Fibroblast of peridontal ligament (primary cell): ENCODE measurements around the gene WDR36.
A peak's percentile ranks its signal among the peaks of the same experiment; 100 is the strongest.

Experiments
- DNase-seq: peaks from one replicate; pipeline ENCODE4 v3.0.0-alpha.2; 2010; ENCODE audit errors: extremely low read depth

The WDR36 gene

GRCh38 chr5:111092062-111092853 is at the start of gene WDR36:
WDR36 (plus strand) TSS chr5:111092348; CDS start chr5:111092457, 109 bp downstream.
- peak; percentile 95 for DNase-seq

- peak; percentile 23 for DNase-seq
Observed at GRCh38 chr5:111043712-111044506, 48.2 kb upstream of the WDR36 start.

- DNase-seq = no peak
Observed at GRCh38 chr5:111058064-111058463, 34.1 kb upstream of the WDR36 start.

- no peak for DNase-seq
Observed at GRCh38 chr5:111060169-111060568, 32.0 kb upstream of the WDR36 start.

- DNase-seq = no peak
Observed at GRCh38 chr5:111061618-111062017, 30.5 kb upstream of the WDR36 start.

- DNase-seq = no peak
Observed at GRCh38 chr5:111063709-111064322, 28.3 kb upstream of the WDR36 start.

- DNase-seq = no peak
Observed at GRCh38 chr5:111066261-111066938, 25.7 kb upstream of the WDR36 start.

- DNase-seq = peak; percentile 31
Observed at GRCh38 chr5:111068213-111068612, 23.9 kb upstream of the WDR36 start.

- peak; percentile 76 for DNase-seq
Observed at GRCh38 chr5:111069839-111070238, 22.3 kb upstream of the WDR36 start.

- DNase-seq = peak; percentile 21
Observed at GRCh38 chr5:111070272-111071134, 21.6 kb upstream of the WDR36 start.

- DNase-seq = no peak
Observed at GRCh38 chr5:111071413-111071812, 20.7 kb upstream of the WDR36 start, which contains the start of gene TSLP. TSLP (plus strand) TSS chr5:111071713; CDS start chr5:111071891, 178 bp downstream.

- peak; percentile 36 for DNase-seq
Observed at GRCh38 chr5:111072949-111073682, 19.0 kb upstream of the WDR36 start.

GRCh38 chr5:111074244-111074643 is 17.9 kb upstream of the WDR36 start:
- DNase-seq = no peak

GRCh38 chr5:111075520-111075919 is 16.6 kb upstream of the WDR36 start:
- DNase-seq = peak; percentile 92

- DNase-seq = peak; percentile 52
Observed at GRCh38 chr5:111076091-111076490, 16.1 kb upstream of the WDR36 start.

- no peak for DNase-seq
Observed at GRCh38 chr5:111077678-111078077, 14.5 kb upstream of the WDR36 start.

GRCh38 chr5:111079846-111080245 is 12.3 kb upstream of the WDR36 start:
- no peak for DNase-seq

GRCh38 chr5:111083323-111083722 is 8.8 kb upstream of the WDR36 start:
- no peak for DNase-seq

- DNase-seq = no peak
Observed at GRCh38 chr5:111095982-111096381, 3.8 kb downstream of the WDR36 start.
